Smooth muscle cell (in vitro differentiated cells): Measurements from ENCODE around the gene MT1H. TPM values are rescaled to one million over a fixed set of nuclear protein-coding genes. Genes with fewer than 3 reads are reported as not detected.

Experiments
- DNase-seq: peaks from one replicate; lab custom pipeline; 2025; ENCODE audit not compliant: unreplicated experiment; lab: John Stamatoyannopoulos, UW
- H2AFZ ChIP-seq: fragments of 200-600 bp; sonication (generic); 2 replicates; pipeline ENCODE4 v1.6.0; 2016; ENCODE audit warnings: antibody characterized with exemption, low read depth, mild to moderate bottlenecking
- H3F3A ChIP-seq: fragments of 200-600 bp; sonication (generic); 2 replicates; pipeline ENCODE4 v1.6.0; 2017; ENCODE audit warnings: antibody characterized with exemption, low read depth
- H3K27ac ChIP-seq: fragments of 200-600 bp; sonication (generic); 2 replicates; pipeline ENCODE4 v1.5.1; 2016; ENCODE audit warnings: low read depth, mild to moderate bottlenecking
- H3K27me3 ChIP-seq: fragments of 200-600 bp; sonication (generic); 2 replicates; pipeline ENCODE4 v1.6.1; 2016; ENCODE audit warnings: low read depth, mild to moderate bottlenecking
- H3K36me3 ChIP-seq: fragments of 200-600 bp; sonication (generic); 2 replicates; pipeline ENCODE4 v1.5.1; 2016; ENCODE audit warnings: low read depth
- H3K4me1 ChIP-seq: fragments of 200-600 bp; sonication (generic); 2 replicates; pipeline ENCODE4 v1.5.1; 2016; ENCODE audit warnings: low read depth
- H3K4me2 ChIP-seq: fragments of 200-600 bp; sonication (generic); 2 replicates; pipeline ENCODE4 v1.6.0; 2016; ENCODE audit warnings: mild to moderate bottlenecking
- H3K4me3 ChIP-seq: fragments of 200-600 bp; sonication (generic); 2 replicates; pipeline ENCODE4 v1.5.1; 2016; ENCODE audit warnings: mild to moderate bottlenecking
- H3K79me2 ChIP-seq: fragments of 200-600 bp; sonication (generic); 2 replicates; pipeline ENCODE4 v1.6.0; 2016; ENCODE audit warnings: low read depth, mild to moderate bottlenecking
- H3K9ac ChIP-seq: fragments of 200-600 bp; sonication (generic); 2 replicates; pipeline ENCODE4 v1.6.0; 2016; ENCODE audit warnings: low read depth
- H3K9me3 ChIP-seq: fragments of 200-600 bp; sonication (generic); replicated peaks from 2 replicates; pipeline ENCODE4 v1.5.1; 2016; ENCODE audit warnings: low read depth
- H4K20me1 ChIP-seq: fragments of 200-600 bp; sonication (generic); 2 replicates; pipeline ENCODE4 v1.6.0; 2016; ENCODE audit warnings: low read depth
- CTCF ChIP-seq: fragments of 200-600 bp; sonication (generic); IDR thresholded peaks from 2 replicates; pipeline ENCODE4 v1.5.1; 2017; ENCODE audit warnings: borderline replicate concordance, mild to moderate bottlenecking, antibody characterized with exemption; ENCODE audit not compliant: insufficient read depth, poor library complexity, severe bottlenecking
- WGBS: methylation state at CpG from one replicate; pipeline ENCODE4 v1.1.7; 2016; ENCODE audit warnings: low lambda C conversion rate; 5-methylcytosine and 5-hydroxymethylcytosine counted together
- polyA plus RNA-seq: library from polyadenylated mRNA; unstranded; fragments of >200 nt; fragmentation: Nextera tagmentation; extraction: Ambion mirVana; gene quantifications from 2 replicates; pipeline ENCODE4 v1.2.1, GENCODE V29; 2016
- total RNA-seq: library from RNA; depleted of rRNA; stranded (reverse); fragments of >200 nt; gene quantifications from 2 replicates; pipeline ENCODE4 v1.2.3, GENCODE V29; 2014

The MT1H gene
- total and polyA plus RNA-seq, 2 experiments from 2014 or later: not detected

DNA sequence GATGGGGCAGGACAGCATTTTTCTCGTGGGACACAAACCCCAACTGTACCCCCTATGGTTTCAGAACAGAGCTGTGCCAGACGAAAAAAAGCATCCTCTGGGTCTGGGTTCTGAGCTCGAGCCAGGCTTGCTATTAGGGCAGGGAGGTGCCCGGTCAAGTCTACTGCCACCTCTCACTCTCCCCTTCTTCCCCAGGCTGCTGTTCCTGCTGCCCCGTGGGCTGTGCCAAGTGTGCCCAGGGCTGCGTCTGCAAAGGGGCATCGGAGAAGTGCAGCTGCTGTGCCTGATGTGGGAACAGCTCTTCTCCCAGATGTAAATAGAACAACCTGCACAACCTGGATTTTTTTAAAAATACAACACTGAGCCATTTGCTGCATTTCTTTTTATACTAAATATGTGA lies 42.9 kb upstream of the MT1H start:
- Histone ChIP-seq H3K4me1 (peaks cover 10% of the 10 kb centered on the region), H3K79me2 (no peaks in the 10 kb centered on the region), H3K27ac (no peak overlapping the region), H3K9me3 (no peaks in the 10 kb centered on the region), H3K4me3 (no peak overlapping the region), H2AFZ (no peak overlapping the region), H3K36me3 (no peaks in the 10 kb centered on the region), H3K27me3 (peaks cover 17% of the 10 kb centered on the region), H3K9ac (no peak overlapping the region), H3K4me2 (no peak overlapping the region), H3F3A (peaks cover 3% of the 10 kb centered on the region), H4K20me1 (no peaks in the 10 kb centered on the region)
- no peak for TF ChIP-seq CTCF
- DNase-seq: no peak
- 74% methylated on average over 7 of the region's 7 CpGs for WGBS

DNA sequence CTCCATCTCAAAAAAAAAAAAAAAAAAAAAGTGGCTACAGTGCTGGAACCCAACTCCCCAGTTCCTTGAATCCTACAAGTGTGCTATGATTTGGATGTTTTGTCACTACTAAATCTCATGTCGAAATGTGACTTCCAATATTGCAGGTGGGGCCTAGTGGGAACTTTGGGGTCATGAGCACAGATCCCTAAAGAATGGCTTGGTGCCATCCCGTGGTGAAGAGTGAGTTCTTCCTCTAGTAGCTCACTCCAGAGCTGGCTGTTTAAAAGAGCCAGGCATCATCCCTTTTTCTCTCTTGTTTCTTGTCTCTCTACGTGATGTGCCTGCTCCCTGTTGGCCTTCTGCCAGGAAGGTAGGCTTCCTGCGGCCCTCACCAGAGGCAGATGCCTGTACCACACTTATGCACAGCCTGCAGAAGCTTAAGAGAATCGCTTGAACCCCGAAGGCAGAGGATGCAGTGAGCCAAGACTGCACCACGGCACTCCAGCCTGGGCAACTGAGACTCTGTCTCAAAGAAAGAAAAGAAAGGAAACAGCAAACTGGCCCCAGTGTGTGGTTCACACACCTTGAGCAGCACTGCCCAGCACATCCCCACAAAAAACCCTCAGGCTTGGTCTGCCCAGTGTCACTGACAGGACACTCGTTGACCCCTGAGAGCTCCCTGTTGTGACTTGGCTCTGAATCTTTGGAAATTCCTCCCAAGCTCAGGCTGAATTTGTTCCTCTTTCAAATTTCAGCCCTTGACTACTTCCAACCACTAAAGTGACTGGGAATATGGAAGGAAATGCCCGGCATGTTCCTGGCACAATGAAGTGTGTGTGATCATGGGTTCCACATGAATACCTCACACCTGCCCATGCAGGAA lies 40.9 kb upstream of the MT1H start:
- H2AFZ ChIP-seq: no peak overlapping the region
- H3F3A ChIP-seq: peaks cover 3% of the 10 kb centered on the region
- no peak for TF ChIP-seq CTCF
- H3K79me2 ChIP-seq: no peaks in the 10 kb centered on the region
- H3K9ac ChIP-seq: no peak overlapping the region
- WGBS: 85% methylated on average over 9 of the region's 9 CpGs
- H3K9me3 ChIP-seq: no peaks in the 10 kb centered on the region
- H3K4me1 ChIP-seq: peaks cover 10% of the 10 kb centered on the region
- peaks cover 37% of the 10 kb centered on the region for H3K27me3 ChIP-seq
- DNase-seq: no peak
- no peak overlapping the region for H3K27ac ChIP-seq
- H3K4me2 ChIP-seq: no peak overlapping the region
- H3K36me3 ChIP-seq: no peaks in the 10 kb centered on the region
- H3K4me3 ChIP-seq: no peak overlapping the region
- H4K20me1 ChIP-seq: no peaks in the 10 kb centered on the region

DNA sequence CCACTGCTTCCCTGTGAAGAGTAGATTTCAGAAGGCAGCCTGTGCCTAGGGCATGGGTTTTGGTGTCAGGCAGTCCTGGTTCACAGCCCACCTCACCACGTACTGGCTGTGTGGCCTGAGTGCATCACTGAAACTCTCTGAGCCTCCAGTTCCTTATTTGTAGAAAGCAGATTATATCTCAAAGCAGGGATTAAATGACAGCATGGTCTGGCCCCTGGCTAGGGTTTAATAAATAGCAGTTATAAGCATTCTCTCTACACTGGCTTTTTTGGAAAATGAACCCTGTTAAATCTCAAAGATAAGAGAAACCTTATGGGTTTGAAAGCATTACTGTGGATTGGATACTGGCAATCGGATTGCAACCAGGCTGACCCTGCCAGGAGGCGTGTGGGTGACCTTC lies 40.1 kb upstream of the MT1H start:
- Histone ChIP-seq H3K9ac (no peak overlapping the region), H3K4me1 (peaks cover 10% of the 10 kb centered on the region), H3K9me3 (no peaks in the 10 kb centered on the region), H3K36me3 (no peaks in the 10 kb centered on the region), H3K79me2 (no peaks in the 10 kb centered on the region), H3K4me3 (no peak overlapping the region), H3K27ac (no peak overlapping the region), H2AFZ (no peak overlapping the region), H3K27me3 (peaks cover 45% of the 10 kb centered on the region), H3F3A (peaks cover 3% of the 10 kb centered on the region), H3K4me2 (no peak overlapping the region), H4K20me1 (no peaks in the 10 kb centered on the region)
- DNase-seq: no peak
- 22% methylated on average over 3 of the region's 3 CpGs for WGBS
- no peak for TF ChIP-seq CTCF

DNA sequence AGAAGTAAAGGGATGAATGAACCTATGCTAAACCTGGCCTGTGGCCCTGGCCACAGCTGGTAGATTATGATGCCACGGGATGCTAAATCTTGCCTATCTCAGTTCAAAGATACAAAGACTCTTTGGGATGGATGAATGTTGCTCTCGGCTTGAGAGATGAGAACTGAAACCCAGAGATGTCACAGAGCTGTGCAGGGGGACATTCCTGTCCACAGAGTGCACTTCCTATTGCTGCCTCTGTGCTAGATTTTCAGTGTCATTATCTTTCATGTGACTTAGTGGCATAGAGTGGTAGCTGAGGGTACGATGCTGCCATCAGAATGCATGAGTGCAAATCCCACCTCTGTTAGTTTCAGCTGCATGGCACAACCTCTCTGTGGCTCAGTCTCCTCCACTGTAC lies 39.5 kb upstream of the MT1H start:
- Histone ChIP-seq H3K4me3 (no peak overlapping the region), H3K36me3 (no peaks in the 10 kb centered on the region), H3K27me3 (peaks cover 46% of the 10 kb centered on the region), H4K20me1 (no peaks in the 10 kb centered on the region), H3K27ac (no peak overlapping the region), H3K9me3 (no peaks in the 10 kb centered on the region), H3K79me2 (no peaks in the 10 kb centered on the region), H3K9ac (no peak overlapping the region), H3K4me1 (peaks cover 12% of the 10 kb centered on the region), H3K4me2 (no peak overlapping the region), H3F3A (peaks cover 3% of the 10 kb centered on the region), H2AFZ (no peak overlapping the region)
- 64% methylated on average over 3 of the region's 3 CpGs for WGBS
- no peak for DNase-seq
- no peak for TF ChIP-seq CTCF
